HEK293 (cell line): Measurements from ENCODE around the gene ENO4.

Experiments
- CTCF ChIA-PET: fragments of 350-600 bp; formaldehyde crosslinking; extraction: SDS; loops from one replicate; lab custom pipeline; 2021; ENCODE audit warnings: antibody characterized with exemption; lab: Yijun Ruan, JAX
- POLR2A ChIA-PET: fragments of 300-600 bp; formaldehyde crosslinking; extraction: SDS; loops from one replicate; lab custom pipeline; 2020; ENCODE audit warnings: antibody characterized with exemption, inconsistent platforms; lab: Yijun Ruan, JAX
- H3K27ac ChIP-seq: fragments of 200-500 bp; sonication (Bioruptor generic); 2 replicates; pipeline ENCODE4 v1.5.1; 2014; ENCODE audit warnings: low read depth, low read length, control low read depth, inconsistent platforms; ENCODE audit errors: extremely low read depth
- H3K36me3 ChIP-seq, 2 experiments: fragments of 200-500 bp in 1 of 2; sonication (Bioruptor generic) in 1 of 2; 1 replicate in 1 of 2; 2 replicates in 1 of 2; pipeline ENCODE4 v1.5.1; 2014 to 2017; ENCODE audit warnings: inconsistent platforms in 2 of 2, low read length in 2 of 2; ENCODE audit not compliant: control insufficient read depth in 2 of 2, insufficient read depth in 1 of 2
- H3K4me1 ChIP-seq: fragments of 200-500 bp; sonication (Bioruptor generic); 2 replicates; pipeline ENCODE4 v1.5.1; 2014; ENCODE audit warnings: mild to moderate bottlenecking, low read length, inconsistent platforms; ENCODE audit not compliant: control insufficient read depth, insufficient read depth
- H3K4me3 ChIP-seq: 2 replicates; pipeline ENCODE4 v1.5.1; 2011; ENCODE audit warnings: low read depth, mild to moderate bottlenecking, control low read depth, low read length, moderate library complexity
- H3K9me3 ChIP-seq: fragments of 200-500 bp; sonication (Bioruptor generic); 2 replicates; pipeline ENCODE4 v1.5.1; 2014; ENCODE audit warnings: low read depth, low read length, inconsistent platforms; ENCODE audit not compliant: control insufficient read depth, insufficient read depth
- GLIS1 ChIP-seq: fragments of 450-650 bp; formaldehyde crosslinking; IDR thresholded peaks from 2 replicates; pipeline ENCODE4 v1.5.1; 2016; ENCODE audit warnings: missing biosample characterization, missing genetic modification characterization
- HOXD13 ChIP-seq: sonication (generic); formaldehyde crosslinking; IDR thresholded peaks from 2 replicates; pipeline ENCODE4 v1.8.0; 2022; ENCODE audit warnings: missing genetic modification reagents, borderline replicate concordance
- KLF8 ChIP-seq: fragments of 450-650 bp; formaldehyde crosslinking; IDR thresholded peaks from 2 replicates; pipeline ENCODE4 v1.5.1; 2016; ENCODE audit warnings: missing biosample characterization, missing genetic modification characterization
- MZF1 ChIP-seq: fragments of 450-650 bp; formaldehyde crosslinking; IDR thresholded peaks from 2 replicates; pipeline ENCODE4 v1.5.1; 2017; ENCODE audit warnings: missing biosample characterization, missing genetic modification characterization, borderline replicate concordance
- OVOL3 ChIP-seq: fragments of 450-650 bp; formaldehyde crosslinking; IDR thresholded peaks from 2 replicates; pipeline ENCODE4 v1.5.1; 2016; ENCODE audit warnings: missing biosample characterization, missing genetic modification characterization
- ZEB2 ChIP-seq: fragments of 450-650 bp; formaldehyde crosslinking; IDR thresholded peaks from 2 replicates; pipeline ENCODE4 v1.5.1; 2016; ENCODE audit warnings: missing biosample characterization, missing genetic modification characterization
- ZFP37 ChIP-seq: fragments of 450-650 bp; formaldehyde crosslinking; IDR thresholded peaks from 2 replicates; pipeline ENCODE4 v1.5.1; 2016; ENCODE audit warnings: missing biosample characterization, missing genetic modification characterization
- ZNF184 ChIP-seq: fragments of 450-650 bp; IDR thresholded peaks from 2 replicates; pipeline ENCODE4 v1.5.1; 2018; ENCODE audit warnings: missing biosample characterization, mild to moderate bottlenecking, missing genetic modification characterization
- ZNF23 ChIP-seq: fragments of 450-650 bp; formaldehyde crosslinking; IDR thresholded peaks from 2 replicates; pipeline ENCODE4 v1.5.1; 2016; ENCODE audit warnings: missing biosample characterization, missing genetic modification characterization, borderline replicate concordance
- ZNF280D ChIP-seq: fragments of 450-650 bp; formaldehyde crosslinking; IDR thresholded peaks from 2 replicates; pipeline ENCODE4 v1.5.1; 2016; ENCODE audit warnings: missing biosample characterization, missing genetic modification characterization
- ZNF302 ChIP-seq: fragments of 450-650 bp; formaldehyde crosslinking; IDR thresholded peaks from 2 replicates; pipeline ENCODE4 v1.5.1; 2016; ENCODE audit warnings: missing biosample characterization, missing genetic modification characterization, low read depth
- ZNF529 ChIP-seq: fragments of 450-650 bp; formaldehyde crosslinking; IDR thresholded peaks from 2 replicates; pipeline ENCODE4 v1.5.1; 2017; ENCODE audit warnings: missing genetic modification characterization, missing biosample characterization; ENCODE audit not compliant: insufficient replicate concordance
- ZNF549 ChIP-seq: fragments of 450-650 bp; IDR thresholded peaks from 2 replicates; pipeline ENCODE4 v1.5.1; 2018; ENCODE audit warnings: missing biosample characterization, missing genetic modification characterization, mild to moderate bottlenecking, inconsistent platforms, moderate library complexity
- ZNF610 ChIP-seq: fragments of 450-650 bp; formaldehyde crosslinking; IDR thresholded peaks from 2 replicates; pipeline ENCODE4 v1.5.1; 2016; ENCODE audit warnings: missing biosample characterization, missing genetic modification characterization, borderline replicate concordance
- TF ChIP-seq, protein P1 (sequence below): fragments of 450-650 bp; formaldehyde crosslinking; IDR thresholded peaks from 2 replicates; pipeline ENCODE4 v1.5.1; 2016; ENCODE audit warnings: missing biosample characterization, missing genetic modification characterization, low read depth
- TF ChIP-seq, protein P2 (sequence below): fragments of 450-650 bp; formaldehyde crosslinking; conservative IDR thresholded peaks from 2 replicates; pipeline ENCODE4 v1.5.1; 2016; ENCODE audit warnings: low read depth, missing biosample characterization, missing genetic modification characterization
- TF ChIP-seq, protein P3 (sequence below): fragments of 450-650 bp; formaldehyde crosslinking; IDR thresholded peaks from 2 replicates; pipeline ENCODE4 v1.5.1; 2016; ENCODE audit warnings: missing biosample characterization, missing genetic modification characterization

Gene ENO4

DNA sequence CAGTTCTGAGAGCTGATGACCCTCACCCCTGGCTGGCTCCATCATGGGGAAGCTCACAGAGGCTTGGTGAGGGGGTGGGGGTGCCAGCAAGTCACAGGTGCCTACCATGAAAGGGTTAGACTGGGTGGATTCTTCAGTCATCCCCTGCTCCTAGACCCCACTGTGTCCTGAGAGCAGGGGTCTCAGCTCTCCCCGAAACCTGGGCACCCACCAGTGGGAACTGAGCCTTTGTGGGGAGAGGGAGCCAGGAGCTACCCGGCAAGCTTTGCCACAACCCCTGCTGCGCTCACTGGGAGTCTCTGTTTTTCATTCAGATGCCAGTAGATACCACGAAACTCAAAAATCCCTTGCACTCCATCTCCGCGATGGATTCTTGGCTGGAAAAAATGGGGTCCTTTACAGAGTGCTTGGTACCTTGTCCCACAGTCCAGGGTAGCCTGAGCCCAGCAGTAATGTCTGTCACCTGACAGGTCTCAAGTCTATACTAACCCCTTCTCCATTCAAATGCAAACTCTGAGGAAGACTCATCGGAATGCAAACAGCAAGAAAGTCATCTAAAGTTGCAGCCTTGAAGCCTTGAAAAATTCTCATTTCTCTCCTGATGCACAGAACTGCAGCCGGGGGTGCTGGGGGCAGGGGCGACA lies 48.9 kb upstream of the ENO4 start:
- POLR2A ChIA-PET, result no interaction called here

GRCh38 chr10:116801658-116802057 lies 47.6 kb upstream of the ENO4 start:
- no peak overlapping the region for H3K4me3 ChIP-seq
- no peaks in the 10 kb centered on the region for H3K4me1 ChIP-seq
- CTCF ChIA-PET, result interaction anchor here (1.5 to 17.6 kb wide), 3 partner anchors 8 to 370 kb away, joined by 5 to 471 read pairs (median 10); no protein-coding TSS in a partner anchor
- H3K36me3 ChIP-seq, result no peaks in the 10 kb centered on the region
- H3K9me3 ChIP-seq, result no peaks in the 10 kb centered on the region
- H3K27ac ChIP-seq, result no peak overlapping the region
- POLR2A ChIA-PET, result no interaction called here
- TF ChIP-seq ZNF280D (tag by site-specific recombination) (no peak), ZNF549 (tag by site-specific recombination) (no peak)

More for the DNA sequence above, 48.9 kb upstream of the ENO4 start:
- Histone ChIP-seq H3K27ac (no peak overlapping the region), H3K4me3 (no peak overlapping the region), H3K36me3 (no peaks in the 10 kb centered on the region), H3K9me3 (no peaks in the 10 kb centered on the region), H3K4me1 (no peaks in the 10 kb centered on the region)
- TF ChIP-seq MZF1 (tag by site-specific recombination), result no peak
- TF ChIP-seq HOXD13, result no peak
- TF ChIP-seq, protein P1, sequence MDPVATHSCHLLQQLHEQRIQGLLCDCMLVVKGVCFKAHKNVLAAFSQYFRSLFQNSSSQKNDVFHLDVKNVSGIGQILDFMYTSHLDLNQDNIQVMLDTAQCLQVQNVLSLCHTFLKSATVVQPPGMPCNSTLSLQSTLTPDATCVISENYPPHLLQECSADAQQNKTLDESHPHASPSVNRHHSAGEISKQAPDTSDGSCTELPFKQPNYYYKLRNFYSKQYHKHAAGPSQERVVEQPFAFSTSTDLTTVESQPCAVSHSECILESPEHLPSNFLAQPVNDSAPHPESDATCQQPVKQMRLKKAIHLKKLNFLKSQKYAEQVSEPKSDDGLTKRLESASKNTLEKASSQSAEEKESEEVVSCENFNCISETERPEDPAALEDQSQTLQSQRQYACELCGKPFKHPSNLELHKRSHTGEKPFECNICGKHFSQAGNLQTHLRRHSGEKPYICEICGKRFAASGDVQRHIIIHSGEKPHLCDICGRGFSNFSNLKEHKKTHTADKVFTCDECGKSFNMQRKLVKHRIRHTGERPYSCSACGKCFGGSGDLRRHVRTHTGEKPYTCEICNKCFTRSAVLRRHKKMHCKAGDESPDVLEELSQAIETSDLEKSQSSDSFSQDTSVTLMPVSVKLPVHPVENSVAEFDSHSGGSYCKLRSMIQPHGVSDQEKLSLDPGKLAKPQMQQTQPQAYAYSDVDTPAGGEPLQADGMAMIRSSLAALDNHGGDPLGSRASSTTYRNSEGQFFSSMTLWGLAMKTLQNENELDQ (tag by site-specific recombination), result no peak
- no peak for TF ChIP-seq OVOL3 (tag by site-specific recombination)
- no peak for TF ChIP-seq ZNF302 (tag by site-specific recombination)
- no peak for TF ChIP-seq ZNF184 (tag by site-specific recombination)
- TF ChIP-seq KLF8 (tag by site-specific recombination), result no peak
- TF ChIP-seq GLIS1 (tag by site-specific recombination), result no peak
- no peak for TF ChIP-seq ZNF610 (tag by site-specific recombination)
- no peak for TF ChIP-seq ZNF529 (tag by site-specific recombination)
- TF ChIP-seq ZEB2 (tag by site-specific recombination), result no peak
- TF ChIP-seq, protein P2, sequence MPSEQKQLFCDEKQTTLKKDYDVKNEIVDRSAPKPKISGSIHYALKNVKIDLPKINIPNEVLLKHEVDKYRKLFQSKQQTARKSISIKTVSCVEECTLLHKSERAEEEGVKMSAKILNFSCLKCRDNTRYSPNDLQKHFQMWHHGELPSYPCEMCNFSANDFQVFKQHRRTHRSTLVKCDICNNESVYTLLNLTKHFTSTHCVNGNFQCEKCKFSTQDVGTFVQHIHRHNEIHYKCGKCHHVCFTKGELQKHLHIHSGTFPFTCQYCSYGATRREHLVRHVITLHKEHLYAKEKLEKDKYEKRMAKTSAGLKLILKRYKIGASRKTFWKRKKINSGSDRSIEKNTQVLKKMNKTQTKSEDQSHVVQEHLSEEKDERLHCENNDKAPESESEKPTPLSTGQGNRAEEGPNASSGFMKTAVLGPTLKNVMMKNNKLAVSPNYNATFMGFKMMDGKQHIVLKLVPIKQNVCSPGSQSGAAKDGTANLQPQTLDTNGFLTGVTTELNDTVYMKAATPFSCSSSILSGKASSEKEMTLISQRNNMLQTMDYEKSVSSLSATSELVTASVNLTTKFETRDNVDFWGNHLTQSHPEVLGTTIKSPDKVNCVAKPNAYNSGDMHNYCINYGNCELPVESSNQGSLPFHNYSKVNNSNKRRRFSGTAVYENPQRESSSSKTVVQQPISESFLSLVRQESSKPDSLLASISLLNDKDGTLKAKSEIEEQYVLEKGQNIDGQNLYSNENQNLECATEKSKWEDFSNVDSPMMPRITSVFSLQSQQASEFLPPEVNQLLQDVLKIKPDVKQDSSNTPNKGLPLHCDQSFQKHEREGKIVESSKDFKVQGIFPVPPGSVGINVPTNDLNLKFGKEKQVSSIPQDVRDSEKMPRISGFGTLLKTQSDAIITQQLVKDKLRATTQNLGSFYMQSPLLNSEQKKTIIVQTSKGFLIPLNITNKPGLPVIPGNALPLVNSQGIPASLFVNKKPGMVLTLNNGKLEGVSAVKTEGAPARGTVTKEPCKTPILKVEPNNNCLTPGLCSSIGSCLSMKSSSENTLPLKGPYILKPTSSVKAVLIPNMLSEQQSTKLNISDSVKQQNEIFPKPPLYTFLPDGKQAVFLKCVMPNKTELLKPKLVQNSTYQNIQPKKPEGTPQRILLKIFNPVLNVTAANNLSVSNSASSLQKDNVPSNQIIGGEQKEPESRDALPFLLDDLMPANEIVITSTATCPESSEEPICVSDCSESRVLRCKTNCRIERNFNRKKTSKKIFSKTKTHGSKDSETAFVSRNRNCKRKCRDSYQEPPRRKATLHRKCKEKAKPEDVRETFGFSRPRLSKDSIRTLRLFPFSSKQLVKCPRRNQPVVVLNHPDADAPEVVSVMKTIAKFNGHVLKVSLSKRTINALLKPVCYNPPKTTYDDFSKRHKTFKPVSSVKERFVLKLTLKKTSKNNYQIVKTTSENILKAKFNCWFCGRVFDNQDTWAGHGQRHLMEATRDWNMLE (tag by site-specific recombination), result no peak
- no peak for TF ChIP-seq ZNF23 (tag by site-specific recombination)
- TF ChIP-seq ZFP37 (tag by site-specific recombination), result no peak
- TF ChIP-seq, protein P3, sequence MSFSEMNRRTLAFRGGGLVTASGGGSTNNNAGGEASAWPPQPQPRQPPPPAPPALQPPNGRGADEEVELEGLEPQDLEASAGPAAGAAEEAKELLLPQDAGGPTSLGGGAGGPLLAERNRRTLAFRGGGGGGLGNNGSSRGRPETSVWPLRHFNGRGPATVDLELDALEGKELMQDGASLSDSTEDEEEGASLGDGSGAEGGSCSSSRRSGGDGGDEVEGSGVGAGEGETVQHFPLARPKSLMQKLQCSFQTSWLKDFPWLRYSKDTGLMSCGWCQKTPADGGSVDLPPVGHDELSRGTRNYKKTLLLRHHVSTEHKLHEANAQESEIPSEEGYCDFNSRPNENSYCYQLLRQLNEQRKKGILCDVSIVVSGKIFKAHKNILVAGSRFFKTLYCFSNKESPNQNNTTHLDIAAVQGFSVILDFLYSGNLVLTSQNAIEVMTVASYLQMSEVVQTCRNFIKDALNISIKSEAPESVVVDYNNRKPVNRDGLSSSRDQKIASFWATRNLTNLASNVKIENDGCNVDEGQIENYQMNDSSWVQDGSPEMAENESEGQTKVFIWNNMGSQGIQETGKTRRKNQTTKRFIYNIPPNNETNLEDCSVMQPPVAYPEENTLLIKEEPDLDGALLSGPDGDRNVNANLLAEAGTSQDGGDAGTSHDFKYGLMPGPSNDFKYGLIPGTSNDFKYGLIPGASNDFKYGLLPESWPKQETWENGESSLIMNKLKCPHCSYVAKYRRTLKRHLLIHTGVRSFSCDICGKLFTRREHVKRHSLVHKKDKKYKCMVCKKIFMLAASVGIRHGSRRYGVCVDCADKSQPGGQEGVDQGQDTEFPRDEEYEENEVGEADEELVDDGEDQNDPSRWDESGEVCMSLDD (tag by site-specific recombination), result no peak
- CTCF ChIA-PET, result interaction anchor here (0.6 to 17.6 kb wide), 4 partner anchors 9 to 372 kb away, joined by 3 to 471 read pairs (median 8); no protein-coding TSS in a partner anchor
